ENCODE measurements around the gene SBNO2.

The SBNO2 gene

GRCh38 chr19:1158885-1159448 lies 15.1 kb downstream of the SBNO2 start:
- Histone ChIP-seq H3K27me3 (no peaks in the 10 kb centered on the region), H3K36me3 (no peaks in the 10 kb centered on the region; the same call in 1 of the 2 replicates), H3K4me3 (ENCODE audit: low read depth, low read length) (no peak overlapping the region), H3K9me3 (no peaks in the 10 kb centered on the region), H3K4me1 (peaks cover 6% of the 10 kb centered on the region)
- TF ChIP-seq CTCF (IDR thresholded peaks at IDR 0.05; ENCODE audit: low read depth, low read length) = no peak
- no peak for DNase-seq

DNA sequence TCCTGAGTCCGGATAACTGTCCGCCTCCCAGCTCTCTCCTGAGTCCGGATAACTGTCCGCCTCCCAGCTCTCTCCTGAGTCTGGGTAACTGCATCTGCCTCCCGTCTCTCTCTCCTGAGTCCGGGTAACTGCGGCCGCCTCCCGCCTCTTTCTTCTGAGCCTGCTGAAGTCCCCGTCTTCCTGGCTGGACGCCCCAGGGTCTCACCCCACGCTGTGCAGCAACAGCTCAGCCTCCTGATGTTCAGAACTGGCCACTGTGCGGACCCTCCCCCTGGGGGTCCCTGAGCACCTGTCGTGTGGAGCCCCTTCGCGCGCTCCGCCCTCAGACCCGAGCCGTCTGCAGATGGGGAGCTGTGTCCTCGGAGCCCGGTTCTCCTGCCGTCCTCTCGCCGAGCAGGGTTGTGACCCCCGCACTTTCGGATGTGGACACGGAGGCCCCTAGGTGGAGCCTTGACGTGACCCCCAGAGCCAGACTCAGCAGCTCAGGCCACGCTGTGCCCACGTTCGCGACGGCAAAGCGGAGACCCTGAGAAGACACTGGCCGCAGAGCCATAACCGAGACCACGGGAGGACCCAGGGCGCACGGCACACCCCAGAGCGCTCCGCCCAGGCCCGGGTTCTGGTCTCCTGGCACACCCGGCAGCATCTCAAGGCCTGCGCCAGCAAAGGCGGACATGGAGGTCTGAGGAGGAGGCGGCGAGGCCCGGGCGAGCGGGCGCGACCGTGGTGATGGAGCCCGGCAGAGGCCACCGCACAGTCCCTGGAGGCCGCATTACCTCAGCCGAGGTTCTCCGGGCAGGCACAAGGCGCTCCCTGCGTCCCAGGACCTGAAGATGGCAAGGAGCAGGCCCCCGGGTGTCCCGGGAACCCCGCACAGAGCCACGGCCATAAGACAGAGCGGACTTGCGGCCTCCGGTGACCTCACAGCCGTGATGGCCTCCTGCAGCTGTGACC lies 15.9 kb downstream of the SBNO2 start:
- TF ChIP-seq CTCF (IDR thresholded peaks at IDR 0.05; ENCODE audit: low read depth, low read length) = no peak
- Histone ChIP-seq H3K4me1 (peaks cover 6% of the 10 kb centered on the region), H3K27me3 (no peaks in the 10 kb centered on the region), H3K9me3 (no peaks in the 10 kb centered on the region), H3K36me3 (peaks cover 7% of the 10 kb centered on the region), H3K4me3 (ENCODE audit: low read depth, low read length) (no peak overlapping the region)
- no peak for DNase-seq

- DNase-seq = no peak
- peaks cover 7% of the 10 kb centered on the region for H3K36me3 ChIP-seq
- H3K4me1 ChIP-seq = peaks cover 6% of the 10 kb centered on the region
- no peak overlapping the region for H3K4me3 ChIP-seq (ENCODE audit: low read depth, low read length)
- no peaks in the 10 kb centered on the region for H3K9me3 ChIP-seq
- H3K27me3 ChIP-seq = no peaks in the 10 kb centered on the region
- no peak for TF ChIP-seq CTCF (IDR thresholded peaks at IDR 0.05; ENCODE audit: low read depth, low read length)
Observed at GRCh38 chr19:1156830-1157615, 17.0 kb downstream of the SBNO2 start.

DNA sequence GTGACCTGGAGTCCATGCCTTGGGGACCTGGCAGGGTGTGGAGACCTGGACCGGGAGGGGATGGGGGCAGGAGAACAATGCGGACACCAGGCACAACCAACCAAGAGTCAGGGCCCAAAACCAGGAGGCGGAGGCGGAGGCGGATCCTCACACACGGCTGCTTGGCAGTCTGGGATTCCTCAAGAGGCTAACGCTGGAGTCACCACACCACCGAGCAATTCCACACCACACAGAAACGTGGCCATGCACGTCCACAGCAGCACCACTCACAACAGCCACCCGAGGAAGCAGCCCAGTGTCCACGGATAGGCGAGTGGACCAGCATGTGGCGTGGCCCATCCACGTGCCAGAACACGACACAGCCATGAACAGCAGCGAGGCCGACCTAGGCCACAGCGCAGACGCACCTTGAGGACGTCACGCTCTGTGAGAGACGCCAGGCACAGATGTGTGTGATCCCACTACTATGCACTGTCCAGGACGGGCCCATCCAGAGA lies 17.7 kb downstream of the SBNO2 start:
- DNase-seq = no peak
- Histone ChIP-seq H3K36me3 (peaks cover 7% of the 10 kb centered on the region), H3K27me3 (no peaks in the 10 kb centered on the region), H3K4me3 (ENCODE audit: low read depth, low read length) (no peak overlapping the region), H3K9me3 (no peaks in the 10 kb centered on the region), H3K4me1 (peaks cover 6% of the 10 kb centered on the region)
- no peak for TF ChIP-seq CTCF (IDR thresholded peaks at IDR 0.05; ENCODE audit: low read depth, low read length)

GRCh38 chr19:1155352-1156304 lies 18.4 kb downstream of the SBNO2 start:
- H3K36me3 ChIP-seq = peaks cover 7% of the 10 kb centered on the region
- no peak overlapping the region for H3K4me3 ChIP-seq (ENCODE audit: low read depth, low read length)
- no peak for DNase-seq
- no peaks in the 10 kb centered on the region for H3K27me3 ChIP-seq
- no peaks in the 10 kb centered on the region for H3K9me3 ChIP-seq
- TF ChIP-seq CTCF (IDR thresholded peaks at IDR 0.05; ENCODE audit: low read depth, low read length) = no peak
- H3K4me1 ChIP-seq = peaks cover 6% of the 10 kb centered on the region

Measured in BE2C (cell line).